Right hindlimb (tissue), 1 donor: ENCODE measurements around the gene ZMYM3.
"Not testable (repeated sequence)": the region's sequence is repeated elsewhere in the genome, so short reads cannot be mapped to it uniquely, and the experiment has no call there.

Experiments used
- DNase-seq: peaks from one replicate; pipeline ENCODE4 v3.0.0-alpha.2; 2018

ZMYM3 gene

DNA sequence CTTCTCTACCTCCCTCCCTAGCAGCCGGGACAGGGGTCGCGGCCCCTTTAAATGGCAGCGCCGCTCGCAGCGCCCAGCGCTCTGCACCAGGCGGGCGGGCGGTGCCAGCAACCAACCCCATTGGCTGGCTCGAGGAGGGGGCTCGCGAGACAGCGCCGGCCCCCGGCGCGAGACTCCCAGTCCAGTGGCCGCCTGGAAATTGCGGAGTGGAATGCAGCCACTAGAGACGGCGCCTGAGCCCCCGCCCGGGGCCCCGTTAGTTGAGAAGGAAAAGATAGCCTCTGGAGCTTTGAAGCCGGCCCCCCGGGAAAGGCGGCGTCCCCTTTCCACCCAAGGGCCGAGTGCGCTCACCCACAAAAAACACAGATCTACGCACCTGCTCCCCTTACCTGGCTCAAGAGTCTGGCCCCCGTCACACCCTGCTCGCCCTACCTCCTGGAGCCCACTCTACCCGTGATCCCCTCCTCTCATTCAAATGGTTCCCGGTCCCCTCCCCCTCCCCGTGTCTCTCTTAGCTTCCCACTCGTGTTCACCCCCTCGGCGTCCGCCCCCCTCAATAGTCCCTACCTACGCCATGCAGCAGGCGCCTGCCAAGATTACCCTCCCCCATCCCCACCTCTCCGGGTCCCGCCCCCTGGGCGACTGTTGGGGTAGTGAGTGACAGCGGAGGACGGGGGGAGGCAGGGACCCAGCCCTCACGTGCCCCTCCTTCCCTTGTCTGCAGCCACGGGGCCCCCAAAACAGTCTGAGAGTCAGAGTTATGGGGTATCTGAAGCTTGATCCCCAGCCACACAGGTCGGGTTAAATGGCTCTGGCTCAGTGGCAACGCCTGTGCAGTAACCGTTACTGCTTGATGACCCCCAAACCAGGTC, at the start of gene ZMYM3:
ZMYM3 (minus strand) TSS at position 49 of the 872 bp plus-strand sequence. CDS start 885 bp downstream, outside the sequence.
- DNase-seq: peak; percentile 91

DNA sequence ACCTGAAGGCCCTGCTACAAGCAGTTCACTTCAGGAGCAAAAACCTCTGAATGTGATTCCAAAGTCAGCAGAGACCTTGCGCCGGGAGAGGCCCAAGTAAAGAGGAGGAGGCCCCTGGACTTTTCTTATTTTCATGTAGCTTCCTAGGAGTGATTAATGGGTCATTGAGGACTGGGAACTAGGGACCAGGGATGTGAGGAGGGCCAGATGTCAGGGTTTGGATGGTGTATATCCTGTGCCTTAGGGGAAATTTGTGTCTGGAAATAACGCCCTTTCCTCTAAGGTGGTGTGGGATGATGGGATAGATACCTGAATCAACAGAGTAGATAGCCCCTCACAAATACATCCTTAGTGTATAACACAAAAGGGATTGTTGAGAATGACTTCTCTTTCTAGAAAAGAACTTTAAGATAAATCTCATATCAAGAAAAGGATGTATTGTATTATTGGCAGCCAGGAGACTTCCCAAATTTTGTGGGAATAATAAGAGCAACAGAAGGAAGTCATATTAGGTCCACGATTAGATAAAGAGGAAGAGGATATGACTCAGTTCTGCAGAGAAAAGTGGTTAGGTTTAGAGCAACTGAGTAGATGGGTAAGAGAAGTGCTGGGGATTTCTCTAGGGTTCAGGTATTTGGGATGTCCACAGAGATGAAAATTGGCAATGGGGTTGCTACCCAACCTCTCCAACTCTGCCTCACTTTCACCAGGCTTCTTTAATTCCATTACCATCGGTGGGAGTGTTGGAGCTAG, 48.7 kb upstream of the ZMYM3 start:
- DNase-seq: no peak

DNA sequence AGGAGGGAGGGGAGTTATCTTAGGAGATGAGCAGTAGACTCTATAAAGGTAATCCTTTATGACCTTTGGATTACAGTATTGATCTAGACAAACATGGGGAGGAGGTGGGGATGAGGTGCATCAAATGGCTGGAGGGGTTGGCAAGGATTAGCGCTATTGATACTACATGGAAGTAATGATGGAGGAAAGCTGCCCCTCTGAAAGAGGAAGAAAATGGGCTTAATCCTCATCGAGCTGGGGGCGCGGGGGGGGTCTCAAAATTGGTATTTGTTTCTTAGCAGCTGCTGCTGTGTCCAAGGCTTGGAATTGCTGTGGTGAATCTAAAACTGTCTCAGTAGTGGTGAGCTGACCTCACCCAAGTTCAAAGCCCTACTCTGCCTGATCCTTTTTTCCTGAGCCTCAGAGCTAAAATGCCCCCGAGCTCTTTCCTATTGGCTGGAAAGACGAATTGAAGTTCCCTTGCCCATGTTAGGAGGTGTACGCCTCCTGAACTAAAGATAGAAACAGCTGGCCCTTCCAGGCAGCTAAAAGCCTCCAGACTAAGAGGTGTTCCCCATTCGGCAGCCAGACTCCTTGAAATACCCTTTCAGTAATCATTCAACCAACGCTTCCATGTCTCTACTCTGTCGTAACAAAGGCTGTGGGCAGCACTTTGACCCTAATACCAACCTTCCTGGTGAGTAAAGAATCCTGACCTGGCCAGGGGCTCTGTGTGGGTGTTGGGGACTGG, 47.4 kb upstream of the ZMYM3 start, which contains the start of gene ITGB1BP2:
ITGB1BP2 (plus strand) TSS at position 556 of the 730 bp plus-strand sequence; CDS start at position 613, 57 bp downstream.
- DNase-seq: peak; percentile 38

DNA sequence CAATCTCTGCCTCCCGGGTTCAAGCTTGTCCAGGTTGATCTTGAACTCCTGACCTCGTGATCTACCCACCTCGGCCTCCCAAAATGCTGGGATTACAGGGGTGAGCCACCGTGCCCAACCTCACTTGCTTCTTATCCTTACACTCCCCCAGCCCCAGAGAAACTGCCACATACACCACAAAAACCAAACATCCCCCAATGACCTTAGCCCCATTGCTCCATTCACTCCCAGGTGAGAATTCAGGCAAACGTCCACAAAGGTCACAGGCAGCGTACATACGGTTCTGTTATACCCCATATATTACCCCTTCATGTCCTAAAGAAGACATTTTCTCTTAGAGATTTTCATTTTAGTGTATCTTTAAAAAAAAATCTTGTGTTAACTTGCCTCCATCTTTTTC, 46.6 kb upstream of the ZMYM3 start:
- DNase-seq: not testable (repeated sequence)

DNA sequence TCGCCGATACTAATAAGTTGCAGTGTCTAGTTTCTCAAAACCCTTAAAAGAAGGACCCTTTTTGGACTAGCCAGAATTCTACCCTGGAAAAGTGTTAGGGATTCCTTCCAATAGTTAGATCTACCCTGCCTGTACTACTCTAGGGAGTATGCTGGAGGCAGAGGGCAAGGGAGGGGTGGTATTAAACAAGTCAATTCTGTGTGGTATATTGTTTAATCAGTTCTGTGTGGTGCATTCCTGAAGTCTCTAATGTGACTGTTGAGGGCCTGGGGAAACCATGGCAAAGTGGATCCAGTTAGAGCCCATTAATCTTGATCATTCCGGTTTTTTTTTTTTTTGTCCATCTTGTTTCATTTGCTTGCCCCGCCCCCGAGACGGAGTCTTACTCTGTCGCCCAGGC, 46.1 kb upstream of the ZMYM3 start:
- not testable (repeated sequence) for DNase-seq

DNA sequence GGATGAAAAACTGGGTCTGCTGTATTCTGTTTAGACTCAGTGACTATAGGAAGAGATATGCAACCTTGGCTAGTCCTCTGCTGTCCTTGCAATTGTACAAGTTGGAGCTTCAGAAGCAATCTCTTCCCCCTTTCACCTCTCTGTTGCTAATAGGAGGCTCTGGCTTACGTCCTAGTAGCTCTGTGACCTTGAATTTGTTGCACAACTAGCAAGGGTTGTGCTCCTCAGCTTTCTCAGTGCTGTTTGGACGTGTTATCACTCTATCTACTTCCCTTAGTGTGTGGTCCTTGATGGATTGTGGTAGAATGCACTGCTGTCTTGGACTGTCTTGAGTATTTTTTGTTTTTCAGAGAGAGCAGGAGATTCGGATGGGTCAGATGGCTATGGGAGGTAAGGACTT, 44.2 kb upstream of the ZMYM3 start:
- no peak for DNase-seq

DNA sequence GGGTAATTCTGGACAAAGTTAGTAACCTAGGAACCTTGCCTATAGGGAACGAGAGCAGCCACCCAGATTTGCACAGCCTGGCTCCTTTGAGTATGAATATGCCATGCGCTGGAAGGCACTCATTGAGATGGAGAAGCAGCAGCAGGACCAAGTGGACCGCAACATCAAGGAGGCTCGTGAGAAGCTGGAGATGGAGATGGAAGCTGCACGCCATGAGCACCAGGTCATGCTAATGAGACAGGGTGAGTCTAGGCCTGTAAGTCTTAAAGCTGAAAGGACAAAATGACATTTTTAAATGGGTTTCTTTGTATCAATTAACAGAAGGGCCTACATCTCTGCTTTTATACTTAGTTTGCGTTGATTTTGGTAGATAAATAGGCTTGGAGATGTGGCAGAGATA, 42.9 kb upstream of the ZMYM3 start:
- no peak for DNase-seq

DNA sequence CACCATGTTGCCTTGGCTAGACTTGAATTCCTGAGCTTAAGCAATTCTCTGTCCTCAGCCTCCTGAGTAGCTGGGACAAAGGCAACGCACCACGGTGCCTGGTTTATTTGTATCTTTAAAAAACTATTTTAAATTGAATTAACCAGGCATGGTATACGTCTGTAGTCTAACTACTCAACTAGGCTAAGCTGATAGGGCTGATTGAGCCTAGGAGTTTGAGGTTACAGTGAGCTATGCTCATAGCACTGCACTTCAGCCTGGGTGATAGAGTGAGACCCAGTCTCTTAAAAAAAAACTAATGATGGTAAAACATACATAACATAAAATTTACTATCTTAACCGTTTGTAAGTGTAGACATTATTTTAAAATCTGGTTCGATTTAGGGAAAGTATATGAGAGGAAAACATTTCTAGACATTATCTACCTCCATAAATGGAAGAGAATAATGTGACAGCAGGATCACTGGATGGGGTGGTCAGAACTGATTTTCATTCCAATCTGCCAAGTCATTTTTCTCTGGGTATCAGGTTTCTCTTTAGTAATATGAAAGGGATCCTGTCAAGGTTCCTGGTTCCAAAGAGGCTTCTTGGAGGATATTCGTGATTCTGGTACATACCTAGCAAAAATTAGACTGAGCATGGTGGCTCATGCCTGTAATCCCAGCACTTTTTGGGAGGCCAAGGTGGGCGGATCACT, 38.9 kb upstream of the ZMYM3 start:
- DNase-seq: no peak

DNA sequence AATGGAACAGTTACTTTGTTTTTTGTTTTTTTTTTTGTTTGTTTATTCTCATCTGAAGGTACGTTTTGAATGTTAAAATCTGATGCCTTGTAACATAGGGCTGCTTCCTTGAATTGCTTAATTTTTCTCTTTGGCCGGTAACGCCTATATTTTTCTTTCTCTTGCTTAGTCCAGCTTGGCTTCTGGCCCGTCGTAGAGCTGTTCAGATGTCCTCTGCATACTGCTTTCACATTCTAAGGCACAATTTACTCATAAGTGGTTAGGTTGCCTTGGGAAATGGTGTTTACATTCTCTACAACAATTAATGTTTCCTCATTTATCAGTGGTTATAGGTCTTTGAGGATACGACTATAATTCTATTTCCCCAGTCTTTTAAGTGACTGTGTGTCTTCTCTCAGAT, 37.4 kb upstream of the ZMYM3 start:
- DNase-seq: no peak

DNA sequence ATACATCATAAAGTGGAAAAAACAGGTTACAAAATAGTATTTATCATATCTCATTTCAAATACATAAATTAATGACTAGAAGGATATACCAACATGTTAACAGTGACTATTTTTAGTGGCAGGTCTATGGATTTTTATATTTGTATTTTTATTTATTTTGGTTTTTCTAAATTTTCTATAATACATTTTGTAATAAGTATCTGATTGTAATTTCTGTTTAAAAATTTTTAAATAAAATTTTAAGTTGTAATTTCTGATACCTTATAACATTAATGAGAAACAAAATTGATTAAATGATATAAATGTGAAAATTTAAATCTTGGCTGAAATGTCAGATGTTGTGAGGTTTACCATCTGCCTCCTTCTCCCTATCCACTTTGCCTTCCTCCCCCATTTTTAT, 32.0 kb upstream of the ZMYM3 start:
- no peak for DNase-seq

DNA sequence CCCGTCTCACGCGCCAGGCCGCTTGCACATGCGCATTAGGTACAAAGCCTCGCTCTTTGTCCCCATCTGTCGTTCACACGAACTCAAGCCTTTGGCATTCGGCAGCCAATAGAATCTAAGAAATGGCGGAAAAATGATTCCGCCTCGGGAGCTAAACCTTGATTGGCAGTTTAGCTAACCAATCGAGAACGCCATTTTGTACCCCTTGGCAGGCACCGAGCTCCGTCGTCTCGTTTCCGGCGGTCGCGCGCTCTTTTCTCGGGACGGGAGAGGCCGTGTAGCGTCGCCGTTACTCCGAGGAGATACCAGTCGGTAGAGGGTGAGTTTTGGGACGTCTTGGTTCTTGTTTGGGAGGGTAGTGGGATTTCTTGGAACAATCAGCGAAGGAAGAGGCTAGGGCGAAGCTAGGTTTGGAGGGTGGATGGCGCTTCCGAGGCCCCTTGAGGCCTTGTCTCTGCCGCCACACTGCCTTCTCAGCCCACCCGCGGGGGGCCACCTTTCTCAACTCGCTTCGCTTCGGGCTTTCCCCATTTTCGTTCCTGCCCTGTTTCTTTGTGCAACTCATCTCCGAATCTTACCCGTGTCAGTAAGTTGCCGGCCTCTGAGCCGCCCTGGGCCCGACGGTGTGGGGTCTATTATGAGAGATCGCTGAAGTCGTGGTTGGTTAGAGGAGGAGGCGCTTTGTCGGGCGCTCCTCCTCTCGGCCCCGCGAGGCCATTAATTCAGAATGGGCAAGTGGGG, 29.6 kb upstream of the ZMYM3 start, which contains the start of gene NONO:
NONO (plus strand) TSS at position 233 of the 741 bp plus-strand sequence. CDS start 7,003 bp downstream, outside the sequence.
- peak; percentile 92 for DNase-seq

DNA sequence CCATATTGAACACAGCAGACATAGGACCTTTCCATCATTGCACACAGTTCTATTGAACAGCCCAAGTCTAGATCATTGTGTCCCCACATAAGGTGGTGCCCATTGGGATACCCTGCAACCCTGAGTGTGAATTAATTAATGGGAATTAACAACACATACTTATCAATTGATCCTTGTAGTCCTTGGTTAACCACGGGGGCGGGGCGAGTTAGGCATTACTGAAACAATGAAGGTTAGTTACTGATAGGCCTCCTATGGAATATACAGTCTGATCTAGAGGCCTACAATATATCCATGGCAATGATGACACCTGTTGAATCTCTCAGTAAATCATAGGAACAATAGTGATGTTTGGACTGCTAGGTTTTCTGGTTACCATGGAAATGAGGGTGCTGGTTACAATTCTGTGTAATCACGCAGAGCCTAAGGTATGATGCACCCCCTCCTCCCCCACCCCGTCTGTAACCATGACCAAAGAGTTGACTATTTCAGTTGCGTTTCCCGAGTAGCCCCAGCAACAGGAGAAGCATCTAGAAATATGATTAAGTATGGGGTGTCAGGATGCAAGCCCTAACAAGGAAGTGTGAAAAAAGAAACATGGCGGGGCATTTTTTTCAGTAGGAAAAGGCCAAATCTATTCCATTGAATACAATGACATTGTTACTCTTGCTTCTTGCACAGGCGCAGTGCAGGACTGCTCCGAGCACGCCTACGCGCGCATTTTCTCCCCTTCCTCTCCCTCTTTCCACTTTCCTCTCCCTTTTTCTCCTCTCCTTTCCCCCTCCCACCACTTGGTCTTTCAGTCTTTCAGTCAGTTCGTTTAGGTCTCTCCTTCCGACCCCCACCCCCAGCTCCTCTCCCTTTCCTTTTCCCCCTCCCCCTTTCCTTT, 28.8 kb upstream of the ZMYM3 start:
- no peak for DNase-seq

DNA sequence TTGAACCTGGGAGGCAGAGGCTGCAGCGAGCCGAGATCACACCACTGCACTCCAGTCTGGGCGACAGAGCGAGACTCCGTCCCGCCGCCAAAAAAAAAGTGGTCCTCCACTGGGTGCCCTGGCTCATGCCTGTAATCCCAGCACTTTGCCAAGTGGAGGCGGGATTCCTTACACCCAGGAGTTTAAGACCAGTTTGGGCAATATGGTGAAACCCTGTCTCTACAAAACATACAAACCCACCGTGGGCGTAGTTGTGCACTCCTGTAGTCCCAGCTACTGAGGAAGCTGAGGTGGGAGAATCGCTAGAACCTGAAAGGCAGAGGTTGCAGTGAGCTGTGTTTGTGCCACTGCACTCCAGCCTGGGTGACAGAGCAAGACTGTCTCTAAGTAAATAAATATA, 27.4 kb upstream of the ZMYM3 start:
- DNase-seq: not testable (repeated sequence)

DNA sequence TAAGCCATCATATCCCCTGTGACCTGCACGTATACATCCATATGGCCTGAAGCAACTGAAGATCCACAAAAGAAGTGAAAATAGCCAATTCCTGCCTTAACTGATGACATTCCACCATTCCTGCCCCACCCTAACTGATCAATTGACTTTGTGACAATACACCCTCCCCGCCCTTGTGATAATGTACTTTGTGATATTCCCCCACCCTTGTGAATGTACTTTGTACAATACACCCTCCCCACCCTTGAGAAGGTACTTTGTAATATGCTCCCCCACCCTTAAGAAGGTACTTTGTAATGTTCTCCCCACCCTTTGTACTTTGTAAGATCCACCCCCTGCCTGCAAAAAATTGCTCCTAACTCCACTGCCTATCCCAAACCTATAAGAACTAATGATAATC, 18.4 kb upstream of the ZMYM3 start:
- not testable (repeated sequence) for DNase-seq

DNA sequence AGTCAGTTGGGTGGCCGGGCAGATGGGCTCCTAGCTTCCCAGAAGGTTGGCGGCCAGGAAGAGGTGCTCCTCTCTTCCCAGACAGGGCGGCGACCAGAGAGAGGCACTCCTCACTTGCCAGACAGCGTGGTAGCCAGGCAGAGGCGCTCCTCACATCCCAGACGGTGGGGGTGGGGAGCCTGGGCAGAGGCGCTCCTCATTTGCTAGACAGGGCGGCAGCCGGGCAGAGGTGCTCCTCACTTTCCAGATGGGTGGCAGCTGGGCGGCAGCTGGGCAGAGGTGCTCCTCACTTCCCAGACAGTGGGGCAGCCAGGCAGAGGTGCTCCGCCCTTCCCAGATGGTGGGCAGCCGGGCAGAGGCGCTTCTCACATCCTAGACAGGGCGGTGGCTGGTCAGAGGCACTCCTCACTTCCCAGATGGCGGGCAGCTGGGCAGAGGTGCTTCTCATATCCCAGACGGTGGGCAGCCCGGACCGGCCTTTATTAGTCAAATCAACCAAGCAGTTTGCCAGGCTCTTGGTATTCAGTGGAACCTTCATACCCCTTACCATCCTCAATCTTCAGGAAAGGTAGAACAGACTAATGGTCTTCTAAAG, 16.0 kb upstream of the ZMYM3 start:
- DNase-seq: no peak

DNA sequence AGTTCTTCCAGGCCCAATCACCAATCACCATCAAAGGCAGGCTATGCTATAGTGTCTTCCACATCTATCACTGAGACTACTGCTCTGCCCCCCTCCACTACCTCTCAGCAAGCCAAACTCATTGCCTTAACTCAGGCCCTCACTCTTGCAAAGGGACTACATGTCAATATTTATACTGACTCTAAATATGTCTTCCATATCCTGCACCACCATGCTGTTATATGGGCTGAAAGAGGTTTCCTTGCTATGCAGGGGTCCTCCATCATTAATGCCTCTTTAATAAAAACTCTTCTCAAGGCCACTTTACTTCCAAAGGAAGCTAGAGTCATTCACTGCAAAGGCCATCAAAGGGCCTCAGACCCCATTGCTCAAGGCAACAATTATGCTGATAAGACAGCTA, 14.7 kb upstream of the ZMYM3 start:
- DNase-seq: not testable (repeated sequence)

DNA sequence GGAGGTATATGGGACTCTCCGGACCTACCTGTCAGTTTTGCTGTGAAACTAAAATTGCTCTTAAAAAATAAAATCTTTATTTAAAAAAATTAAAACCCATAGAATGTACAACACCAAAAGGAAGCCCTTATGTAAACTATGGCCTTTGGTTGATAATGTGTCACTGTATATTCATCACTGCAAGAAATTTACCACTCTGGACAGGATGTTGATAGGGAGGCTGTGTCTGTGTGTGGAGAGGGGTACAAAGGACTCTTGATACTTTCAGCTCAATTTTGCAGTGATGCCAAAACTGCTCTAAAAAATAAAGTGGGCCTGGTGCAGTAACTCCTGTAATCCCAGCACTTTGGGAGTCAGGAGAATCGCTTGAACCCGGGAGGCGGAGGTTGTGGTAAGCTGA, 2.9 kb upstream of the ZMYM3 start:
- no peak for DNase-seq

DNA sequence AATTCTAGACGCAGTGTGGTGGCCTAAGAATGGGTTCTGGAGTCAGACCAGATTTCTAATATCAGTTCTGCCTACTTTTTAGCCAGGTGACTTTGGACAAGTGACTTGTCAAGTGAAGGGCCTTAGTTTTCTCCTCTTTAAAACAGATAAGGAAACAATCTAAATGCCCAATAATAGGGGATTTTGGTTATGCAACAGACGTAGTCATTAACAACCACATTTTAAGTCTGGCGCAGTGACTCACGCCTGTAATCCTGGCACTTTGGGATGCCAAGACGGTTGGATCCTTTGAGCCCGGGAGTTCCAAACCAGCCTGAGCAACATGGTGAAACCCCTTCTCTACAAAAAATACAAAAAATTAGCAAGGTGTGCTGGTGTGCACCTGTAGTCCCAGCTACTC, 2.1 kb upstream of the ZMYM3 start:
- no peak for DNase-seq

DNA sequence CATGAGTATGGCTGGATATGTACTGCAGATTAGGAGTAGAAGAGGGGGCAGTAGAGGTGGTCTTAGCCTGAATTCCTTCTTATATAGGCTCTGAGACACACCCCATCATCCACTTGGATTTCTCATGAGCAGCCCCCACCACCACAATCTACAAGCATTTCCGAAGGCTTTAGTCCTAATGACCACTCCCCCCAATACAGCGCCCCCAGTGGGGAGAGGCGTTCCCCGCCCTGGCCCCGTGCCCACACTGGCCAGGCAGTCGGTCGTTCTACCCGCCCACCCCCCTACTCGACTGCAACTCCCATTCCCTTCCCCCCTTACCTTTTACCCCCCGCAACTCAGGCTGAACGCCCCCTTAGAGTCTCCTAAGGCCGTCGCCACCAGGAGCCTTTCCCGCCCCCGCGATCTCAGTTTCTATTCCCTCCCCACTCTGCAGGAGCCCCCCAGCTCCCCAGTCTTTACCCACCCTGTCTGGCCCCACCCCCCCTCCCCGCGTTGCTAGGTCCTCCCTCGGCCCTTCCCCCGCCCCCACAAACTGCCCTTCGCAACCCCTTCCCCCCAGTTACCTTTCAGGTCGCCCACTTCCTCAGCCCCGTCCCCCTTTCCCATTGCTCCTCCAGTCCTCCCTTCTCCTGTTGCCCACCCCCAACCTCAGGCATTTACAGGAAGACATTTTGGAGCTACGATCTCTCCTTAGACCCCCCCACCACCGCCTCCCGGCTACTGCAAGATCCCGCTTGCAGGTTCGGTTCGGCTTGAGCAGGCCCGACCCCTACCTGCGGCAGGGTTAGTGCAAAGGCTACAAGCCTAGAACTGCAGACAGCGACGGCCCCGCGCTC, 468 bp downstream of the ZMYM3 start:
- DNase-seq: peak; percentile 79
